T-cell (primary cell): ENCODE measurements around the gene ADAM10. TPM values are rescaled to one million over a fixed set of nuclear protein-coding genes. Genes with fewer than 3 reads are reported as not detected.
"Not testable (repeated sequence)": the region's sequence is repeated elsewhere in the genome, so short reads cannot be mapped to it uniquely, and the experiment has no call there.

Experiments
- ATAC-seq, 4 experiments: fragments of 200-7000 bp in 3 of 4; fragments of 150-1000 bp in 1 of 4; cut with Tn5 transposase; replicated peaks in 1 of 4; 1 replicate in 3 of 4; 2 replicates in 1 of 4; pipeline ENCODE4 v1.10.0; 2021; ENCODE audit warnings: moderate library complexity in 3 of 4, mild to moderate bottlenecking in 2 of 4, moderate number of reproducible peaks in 1 of 4
- CTCF ChIA-PET, 2 donors: fragments of 300-600 bp; sonication (Branson Sonifier 250); formaldehyde crosslinking; loops; one replicate each; lab custom pipeline; 2022; ENCODE audit warnings: antibody characterized with exemption in 2 of 2; lab: Charles Lee
- POLR2A ChIA-PET, 2 donors: fragments of 300-600 bp; sonication (Branson Sonifier 250); formaldehyde crosslinking; loops; one replicate each; lab custom pipeline; 2022; ENCODE audit warnings: antibody characterized with exemption in 2 of 2; lab: Charles Lee
- DNase-seq, 35 experiments: peaks; one replicate each; pipeline versions ENCODE4 v3.0.0 to v3.0.0-alpha.2; 2013 to 2023
- H3K27ac ChIP-seq: one replicate; pipeline ENCODE4 v1.5.1; 2013; ENCODE audit warnings: low read length
- H3K27me3 ChIP-seq, 2 experiments: replicated peaks in 1 of 2; 1 replicate in 1 of 2; 2 replicates in 1 of 2; pipeline versions ENCODE4 v1.6.1 to v1.7.0; 2013; ENCODE audit warnings: low read length in 1 of 2, mixed read lengths in 1 of 2; ENCODE audit not compliant: control insufficient read depth in 2 of 2, insufficient read depth in 2 of 2; ENCODE audit errors: extremely low read depth in 1 of 2
- H3K36me3 ChIP-seq, 2 donors: 1 replicate in 1 of 2; 2 replicates in 1 of 2; pipeline versions ENCODE4 v1.6.1 to v1.7.0; 2013; ENCODE audit warnings: low read length in 1 of 2; ENCODE audit not compliant: control insufficient read depth in 2 of 2, insufficient read depth in 1 of 2; ENCODE audit errors: extremely low read depth in 1 of 2
- H3K4me1 ChIP-seq, 2 experiments: 1 replicate in 1 of 2; 2 replicates in 1 of 2; pipeline versions ENCODE4 v1.6.1 to v1.7.0; 2013; ENCODE audit warnings: low read length in 2 of 2, mixed read lengths in 1 of 2; ENCODE audit not compliant: insufficient read depth in 2 of 2, control insufficient read depth in 1 of 2; ENCODE audit errors: extremely low read depth in 1 of 2
- H3K4me3 ChIP-seq, 2 donors: 1 replicate in 1 of 2; 2 replicates in 1 of 2; pipeline versions ENCODE4 v1.5.1 to v1.7.0; 2013; ENCODE audit warnings: mild to moderate bottlenecking in 2 of 2, low read length in 1 of 2, moderate library complexity in 1 of 2; ENCODE audit not compliant: control insufficient read depth in 1 of 2; ENCODE audit errors: extremely low read depth in 1 of 2
- H3K9me3 ChIP-seq: 2 replicates; pipeline ENCODE4 v1.7.0; 2013
- H3K27ac Mint-ChIP-seq, 2 donors: one replicate each; pipeline ENCODE4 v1.8.0; 2020 to 2021; ENCODE audit warnings: mild to moderate bottlenecking in 2 of 2, mixed read lengths in 2 of 2
- H3K27me3 Mint-ChIP-seq, 2 donors: one replicate each; pipeline ENCODE4 v1.8.0; 2021 to 2022; ENCODE audit warnings: mixed read lengths in 2 of 2
- H3K36me3 Mint-ChIP-seq: one replicate; pipeline ENCODE4 v1.8.0; 2021; ENCODE audit warnings: mixed read lengths
- H3K4me1 Mint-ChIP-seq, 3 donors: one replicate each; pipeline ENCODE4 v1.8.0; 2020 to 2022; ENCODE audit warnings: mixed read lengths in 3 of 3, mild to moderate bottlenecking in 1 of 3
- H3K4me3 Mint-ChIP-seq, 3 donors: one replicate each; pipeline ENCODE4 v1.8.0; 2020 to 2022; ENCODE audit warnings: mild to moderate bottlenecking in 3 of 3, mixed read lengths in 3 of 3, moderate library complexity in 3 of 3
- H3K9me3 Mint-ChIP-seq, 3 donors: one replicate each; pipeline ENCODE4 v1.8.0; 2020 to 2022; ENCODE audit warnings: mixed read lengths in 3 of 3
- whole genome bisulfite sequencing: methylation state at CpG from one replicate; pipeline ENCODE4 v1.1.5; 2013; ENCODE audit warnings: missing lambda C conversion rate; ENCODE audit not compliant: insufficient coverage; 5-methylcytosine and 5-hydroxymethylcytosine counted together
- total RNA-seq, 35 experiments: library from RNA in 6 of 35; stranded (reverse) in 6 of 35; fragments of 120-200 nt in 1 of 35; gene quantifications; one replicate each; pipeline versions ENCODE4 v1.2.1 to v1.2.4 and lab custom pipeline; 2013 to 2026

The ADAM10 gene
- total RNA-seq, 5 donors from 2014 or later (not counting 1 experiment from before 2014, with no cell fraction given), result 99.5 to 146 (median 113) TPM

- ATAC-seq (peak; percentile 66 to 73 (median 69)), DNase-seq (peak in 3 of 35 experiments; percentile 6 to 46 (median 15))
- H3K4me3 ChIP-seq, result peak overlapping the region; percentile 38 to 66
- Mint-ChIP-seq H3K27me3 (no peaks in the 10 kb centered on the region), H3K4me1 (peaks cover 51 to 65% (median 63%) of the 10 kb centered on the region in 3 donors), H3K27ac (peak overlapping the region; percentile 98 to 99), H3K36me3 (peaks cover 46% of the 10 kb centered on the region), H3K9me3 (no peaks in the 10 kb centered on the region), H3K4me3 (peak overlapping the region; percentile 76 to 81 (median 79))
- peaks cover 0 to 2% of the 10 kb centered on the region in 2 donors for H3K36me3 ChIP-seq
- no CpG with 5 or more reads among the region's 3 CpGs for WGBS
- ChIA-PET POLR2A (no interaction called here), CTCF (interaction anchor here in 1 of 2 donors (1.0 kb wide), 1 partner anchor 142 kb away, joined by 3 read pairs; the partner anchor contains the start of gene MINDY2)
- H3K27me3 ChIP-seq, result no peaks in the 10 kb centered on the region
- peaks cover 3 to 25% of the 10 kb centered on the region in 2 experiments for H3K4me1 ChIP-seq
- H3K9me3 ChIP-seq, result no peaks in the 10 kb centered on the region
- H3K27ac ChIP-seq, result peak overlapping the region; percentile 92
Observed at GRCh38 chr15:58628206-58628947, 121.1 kb downstream of the ADAM10 start.

DNA sequence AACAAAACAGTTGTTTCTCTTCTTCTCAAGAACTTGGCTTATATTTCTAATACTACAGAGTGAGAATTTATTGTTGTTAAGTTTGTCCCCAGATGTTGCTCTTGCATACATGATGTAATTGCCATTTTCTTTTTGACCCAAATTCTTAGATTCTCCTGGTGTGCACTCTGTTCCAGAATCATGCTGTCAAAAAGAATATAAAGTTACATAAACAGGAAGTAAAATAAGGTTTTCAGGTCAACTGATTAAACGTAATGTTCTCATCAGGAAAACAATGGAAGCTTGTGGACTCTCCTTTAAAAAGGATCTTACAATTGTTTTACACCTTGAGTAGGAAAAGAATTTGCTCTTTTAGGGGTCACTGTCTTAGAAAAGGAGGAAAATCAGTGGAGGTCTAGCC lies 121.8 kb downstream of the ADAM10 start:
- no CpG with 5 or more reads among the region's 1 CpG for WGBS
- H3K9me3 Mint-ChIP-seq, result no peaks in the 10 kb centered on the region
- H3K27me3 Mint-ChIP-seq, result no peaks in the 10 kb centered on the region
- Histone ChIP-seq H3K27me3 (no peaks in the 10 kb centered on the region), H3K36me3 (peaks cover 0 to 2% of the 10 kb centered on the region in 2 donors), H3K4me3 (peak overlapping the region in 1 of 2 donors; percentile 38), H3K4me1 (peaks cover 8 to 31% of the 10 kb centered on the region in 2 experiments), H3K27ac (peak overlapping the region; percentile 92), H3K9me3 (no peaks in the 10 kb centered on the region)
- ChIA-PET POLR2A (no interaction called here), CTCF (no interaction called here)
- ATAC-seq, result peak in 3 of 4 experiments; percentile 22 to 66 (median 55)
- H3K4me1 Mint-ChIP-seq, result peaks cover 58 to 70% (median 68%) of the 10 kb centered on the region in 3 donors
- peak overlapping the region; percentile 76 to 81 (median 79) for H3K4me3 Mint-ChIP-seq
- peak overlapping the region; percentile 98 to 99 for H3K27ac Mint-ChIP-seq
- H3K36me3 Mint-ChIP-seq, result peaks cover 45% of the 10 kb centered on the region
- DNase-seq, result peak in 1 of 35 experiments; percentile 33

GRCh38 chr15:58627046-58627445 lies 122.5 kb downstream of the ADAM10 start:
- peaks cover 8 to 36% of the 10 kb centered on the region in 2 experiments for H3K4me1 ChIP-seq
- Mint-ChIP-seq H3K4me1 (peaks cover 64 to 77% (median 74%) of the 10 kb centered on the region in 3 donors), H3K4me3 (peak overlapping the region; percentile 76 to 81 (median 79)), H3K36me3 (peaks cover 43% of the 10 kb centered on the region), H3K27me3 (no peaks in the 10 kb centered on the region), H3K9me3 (no peaks in the 10 kb centered on the region), H3K27ac (peak overlapping the region; percentile 98 to 99)
- H3K9me3 ChIP-seq, result no peaks in the 10 kb centered on the region
- no CpG with 5 or more reads among the region's 2 CpGs for WGBS
- H3K27me3 ChIP-seq, result no peaks in the 10 kb centered on the region
- ChIA-PET CTCF (no interaction called here), POLR2A (interaction anchor here in 1 of 2 donors (0.6 kb wide), 1 partner anchor 111 kb away, joined by 3 read pairs; no protein-coding TSS in a partner anchor)
- H3K36me3 ChIP-seq, result no peaks in the 10 kb centered on the region
- peak overlapping the region; percentile 92 for H3K27ac ChIP-seq
- peak in 2 of 4 experiments; percentile 25 to 34 for ATAC-seq
- H3K4me3 ChIP-seq, result no peak overlapping the region
- peak in 1 of 35 experiments; percentile 25 for DNase-seq

GRCh38 chr15:58626378-58626777 lies 123.1 kb downstream of the ADAM10 start:
- no peaks in the 10 kb centered on the region for H3K9me3 Mint-ChIP-seq
- H3K27me3 Mint-ChIP-seq, result no peaks in the 10 kb centered on the region
- H3K4me3 Mint-ChIP-seq, result no peak overlapping the region
- Histone ChIP-seq H3K27me3 (no peaks in the 10 kb centered on the region), H3K4me1 (peaks cover 8 to 36% of the 10 kb centered on the region in 2 experiments), H3K9me3 (no peaks in the 10 kb centered on the region), H3K36me3 (no peaks in the 10 kb centered on the region), H3K4me3 (no peak overlapping the region), H3K27ac (peak overlapping the region; percentile 92)
- ChIA-PET POLR2A (no interaction called here), CTCF (no interaction called here)
- no peak for DNase-seq
- peaks cover 67 to 80% (median 75%) of the 10 kb centered on the region in 3 donors for H3K4me1 Mint-ChIP-seq
- ATAC-seq, result no peak
- H3K27ac Mint-ChIP-seq, result peak overlapping the region; percentile 80 to 99
- peaks cover 44% of the 10 kb centered on the region for H3K36me3 Mint-ChIP-seq
- WGBS, result no CpG with 5 or more reads among the region's 3 CpGs

GRCh38 chr15:58622877-58623276 lies 126.6 kb downstream of the ADAM10 start:
- POLR2A ChIA-PET, result no interaction called here
- H3K27ac ChIP-seq, result peak overlapping the region; percentile 15
- no peaks in the 10 kb centered on the region for H3K27me3 ChIP-seq
- Mint-ChIP-seq H3K27ac (peak overlapping the region; percentile 75 to 77), H3K4me1 (peaks cover 43 to 63% (median 55%) of the 10 kb centered on the region in 3 donors), H3K9me3 (peaks cover 3 to 11% (median 6%) of the 10 kb centered on the region in 3 donors), H3K4me3 (no peak overlapping the region), H3K27me3 (no peaks in the 10 kb centered on the region), H3K36me3 (peaks cover 60% of the 10 kb centered on the region)
- ATAC-seq (no peak), DNase-seq (no peak)
- H3K4me3 ChIP-seq, result no peak overlapping the region
- H3K4me1 ChIP-seq, result peaks cover 8 to 24% of the 10 kb centered on the region in 2 experiments
- H3K36me3 ChIP-seq, result no peaks in the 10 kb centered on the region
- CTCF ChIA-PET, result interaction anchor here (0.7 to 1.6 kb wide), 2 partner anchors 9 to 150 kb away, joined by 3 read pairs; no protein-coding TSS in a partner anchor
- no CpG with 5 or more reads among the region's 3 CpGs for WGBS
- H3K9me3 ChIP-seq, result peaks cover 2% of the 10 kb centered on the region

GRCh38 chr15:58620268-58620667 lies 129.2 kb downstream of the ADAM10 start:
- not testable (repeated sequence) for H3K27ac ChIP-seq, H3K27me3 Mint-ChIP-seq, H3K27ac Mint-ChIP-seq, DNase-seq, H3K9me3 ChIP-seq, ATAC-seq, H3K27me3 ChIP-seq, H3K4me3 ChIP-seq, H3K36me3 ChIP-seq
- Mint-ChIP-seq H3K9me3 (peaks cover 8 to 22% (median 14%) of the 10 kb centered on the region in 3 donors), H3K4me3 (peak overlapping the region in 1 of 3 donors; percentile 21), H3K36me3 (peaks cover 60% of the 10 kb centered on the region), H3K4me1 (peaks cover 40 to 59% (median 44%) of the 10 kb centered on the region in 3 donors)
- peaks cover 8 to 13% of the 10 kb centered on the region in 2 experiments for H3K4me1 ChIP-seq
- CTCF ChIA-PET, result interaction anchor here in 1 of 2 donors (0.7 kb wide), 1 partner anchor 130 kb away, joined by 6 read pairs; no protein-coding TSS in a partner anchor
- POLR2A ChIA-PET, result interaction anchor here in 1 of 2 donors (0.6 kb wide), 1 partner anchor 120 kb away, joined by 3 read pairs; no protein-coding TSS in a partner anchor
